Measurements from ENCODE around the gene ZC3HAV1L.
"Not testable (repeated sequence)": the region's sequence is repeated elsewhere in the genome, so short reads cannot be mapped to it uniquely, and the experiment has no call there.

DNA sequence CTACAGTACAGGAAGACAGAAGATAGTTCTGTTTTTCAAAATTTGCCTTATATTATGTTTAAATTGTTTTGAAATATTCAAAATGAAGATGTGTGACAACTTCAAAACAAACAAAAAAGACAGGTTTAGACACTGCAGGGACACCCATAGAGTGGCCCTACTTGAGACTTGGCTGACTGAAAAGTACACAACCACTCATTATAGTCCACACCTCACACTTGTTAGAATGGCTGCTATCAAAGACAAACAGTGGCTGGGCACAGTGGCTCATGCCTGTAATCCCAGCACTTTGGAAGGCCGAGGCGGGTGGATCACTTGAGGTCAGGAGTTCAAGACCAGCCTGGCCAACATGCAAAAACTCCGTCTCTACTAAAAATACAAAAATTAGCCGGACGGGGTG is 41.9 kb upstream of the ZC3HAV1L start:
- TF ChIP-seq, protein P1, sequence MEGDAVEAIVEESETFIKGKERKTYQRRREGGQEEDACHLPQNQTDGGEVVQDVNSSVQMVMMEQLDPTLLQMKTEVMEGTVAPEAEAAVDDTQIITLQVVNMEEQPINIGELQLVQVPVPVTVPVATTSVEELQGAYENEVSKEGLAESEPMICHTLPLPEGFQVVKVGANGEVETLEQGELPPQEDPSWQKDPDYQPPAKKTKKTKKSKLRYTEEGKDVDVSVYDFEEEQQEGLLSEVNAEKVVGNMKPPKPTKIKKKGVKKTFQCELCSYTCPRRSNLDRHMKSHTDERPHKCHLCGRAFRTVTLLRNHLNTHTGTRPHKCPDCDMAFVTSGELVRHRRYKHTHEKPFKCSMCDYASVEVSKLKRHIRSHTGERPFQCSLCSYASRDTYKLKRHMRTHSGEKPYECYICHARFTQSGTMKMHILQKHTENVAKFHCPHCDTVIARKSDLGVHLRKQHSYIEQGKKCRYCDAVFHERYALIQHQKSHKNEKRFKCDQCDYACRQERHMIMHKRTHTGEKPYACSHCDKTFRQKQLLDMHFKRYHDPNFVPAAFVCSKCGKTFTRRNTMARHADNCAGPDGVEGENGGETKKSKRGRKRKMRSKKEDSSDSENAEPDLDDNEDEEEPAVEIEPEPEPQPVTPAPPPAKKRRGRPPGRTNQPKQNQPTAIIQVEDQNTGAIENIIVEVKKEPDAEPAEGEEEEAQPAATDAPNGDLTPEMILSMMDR (IDR thresholded peaks at IDR 0.05), result not testable (repeated sequence)
- TF ChIP-seq POLR2A (IDR thresholded peaks at IDR 0.05), result not testable (repeated sequence)

All from adrenal gland (tissue), 5 donors.